OCI-LY7 (cell line): ENCODE results near the gene HSD17B2. TPM values are rescaled to one million over a fixed set of nuclear protein-coding genes. Genes with fewer than 3 reads are reported as not detected.

Source experiments
- BruUV-seq: library from RNA; stranded (reverse); fragments of 400-500 nt; replicated peaks from 2 replicates; lab custom pipeline; 2021; lab: Mats Ljungman, UMichigan
- CTCF ChIA-PET: fragments of 300-600 bp; sonication (Branson Sonifier 250); formaldehyde crosslinking; loops from one replicate; lab custom pipeline; 2022; ENCODE audit warnings: antibody characterized with exemption; ENCODE audit not compliant: unreplicated experiment; lab: Charles Lee
- POLR2A ChIA-PET: fragments of 300-600 bp; sonication (Branson Sonifier 250); formaldehyde crosslinking; loops from one replicate; lab custom pipeline; 2022; ENCODE audit warnings: antibody characterized with exemption; lab: Charles Lee
- DNase-seq: peaks from one replicate; pipeline ENCODE4 v3.0.0-alpha.2; 2015; ENCODE audit warnings: low spot score
- H2AFZ ChIP-seq: fragments of 200-600 bp; sonication (generic), shearing (Covaris generic); 2 replicates; pipeline ENCODE4 v1.6.1; 2014; ENCODE audit warnings: mild to moderate bottlenecking, antibody characterized with exemption, low read length, moderate library complexity
- H3K27ac ChIP-seq: fragments of 200-600 bp; sonication (generic); 2 replicates; pipeline ENCODE4 v1.5.1; 2014; ENCODE audit warnings: mixed run types, low read depth, mild to moderate bottlenecking, moderate library complexity, low read length, inconsistent platforms; ENCODE audit not compliant: poor library complexity, severe bottlenecking
- H3K36me3 ChIP-seq: fragments of 200-600 bp; sonication (generic); 2 replicates; pipeline ENCODE4 v1.6.1; 2014; ENCODE audit warnings: mild to moderate bottlenecking, antibody characterized with exemption, low read length, moderate library complexity, mixed read lengths; ENCODE audit not compliant: insufficient read depth
- H3K4me1 ChIP-seq: fragments of 200-600 bp; sonication (generic); 2 replicates; pipeline ENCODE4 v1.5.1; 2014; ENCODE audit warnings: mild to moderate bottlenecking, low read length; ENCODE audit not compliant: insufficient read depth, poor library complexity, severe bottlenecking
- H3K4me2 ChIP-seq: fragments of 200-600 bp; sonication (generic); 2 replicates; pipeline ENCODE4 v1.6.1; 2014; ENCODE audit warnings: mild to moderate bottlenecking, low read length
- H3K4me3 ChIP-seq: fragments of 200-600 bp; sonication (generic); 2 replicates; pipeline ENCODE4 v1.5.1; 2014; ENCODE audit warnings: mild to moderate bottlenecking, low read depth, low read length; ENCODE audit not compliant: poor library complexity, severe bottlenecking
- H3K79me2 ChIP-seq: fragments of 200-600 bp; sonication (generic); 2 replicates; pipeline ENCODE4 v1.6.1; 2016; ENCODE audit warnings: low read depth, mild to moderate bottlenecking, low read length, moderate library complexity, mixed read lengths; ENCODE audit not compliant: insufficient read depth
- H3K9me2 ChIP-seq: fragments of 200-600 bp; sonication (generic); 2 replicates; pipeline ENCODE4 v1.6.1; 2016; ENCODE audit warnings: mild to moderate bottlenecking, low read length, mixed read lengths; ENCODE audit not compliant: insufficient read depth
- H3K9me3 ChIP-seq: fragments of 200-600 bp; sonication (generic); 2 replicates; pipeline ENCODE4 v1.6.1; 2014; ENCODE audit warnings: mild to moderate bottlenecking, mixed run types, low read length, mixed read lengths
- H4K20me1 ChIP-seq: fragments of 200-600 bp; sonication (generic); 2 replicates; pipeline ENCODE4 v1.6.1; 2014; ENCODE audit warnings: mild to moderate bottlenecking, antibody characterized with exemption, low read length, moderate library complexity, mixed read lengths; ENCODE audit not compliant: insufficient read depth
- CTCF ChIP-seq: fragments of 200-600 bp; sonication (generic); conservative IDR thresholded peaks from 2 replicates; pipeline ENCODE4 v1.5.1; 2014; ENCODE audit warnings: mild to moderate bottlenecking, antibody characterized with exemption, low read length, moderate library complexity, mixed read lengths
- EZH2phosphoT487 ChIP-seq: fragments of 200-600 bp; sonication (generic); IDR thresholded peaks from 2 replicates; pipeline ENCODE4 v1.6.1; 2018; ENCODE audit warnings: low read depth, borderline replicate concordance, mild to moderate bottlenecking, mixed run types, antibody characterized with exemption, low read length, moderate library complexity, mixed read lengths
- intact Hi-C: fragments of 100-400 bp; cut with micrococcal nuclease; formaldehyde crosslinking; loops from one replicate; pipeline ENCODE4 v1.10.0; 2022; ENCODE audit not compliant: unreplicated experiment
- total RNA-seq, 2 experiments: library from RNA; depleted of rRNA in 1 of 2; stranded (reverse); fragments of >200 nt in 1 of 2; shearing (Covaris generic) in 1 of 2; gene quantifications; 2 replicates each; pipeline ENCODE4 v1.2.3, GENCODE V29; 2014 to 2022

Gene HSD17B2
- total RNA-seq, 2 experiments from 2014 or later = not detected

- Histone ChIP-seq H3K4me2 (no peak overlapping the region), H3K79me2 (no peaks in the 10 kb centered on the region), H4K20me1 (no peaks in the 10 kb centered on the region), H3K4me1 (no peaks in the 10 kb centered on the region), H3K9me3 (no peaks in the 10 kb centered on the region), H2AFZ (no peak overlapping the region), H3K27ac (no peak overlapping the region), H3K36me3 (no peaks in the 10 kb centered on the region), H3K9me2 (no peaks in the 10 kb centered on the region), H3K4me3 (no peak overlapping the region)
- POLR2A ChIA-PET = interaction anchor here (0.6 kb wide), 1 partner anchor 426 kb away, joined by 3 read pairs; no protein-coding TSS in a partner anchor
- intact Hi-C loops = no loop called here
- CTCF ChIA-PET = no interaction called here
- TF ChIP-seq CTCF (no peak), EZH2phosphoT487 (no peak)
- no TSS peak for BruUV-seq
- no peak for DNase-seq
These were observed 16.6 kb downstream of the HSD17B2 start for GRCh38 chr16:82051656-82052055.

DNA sequence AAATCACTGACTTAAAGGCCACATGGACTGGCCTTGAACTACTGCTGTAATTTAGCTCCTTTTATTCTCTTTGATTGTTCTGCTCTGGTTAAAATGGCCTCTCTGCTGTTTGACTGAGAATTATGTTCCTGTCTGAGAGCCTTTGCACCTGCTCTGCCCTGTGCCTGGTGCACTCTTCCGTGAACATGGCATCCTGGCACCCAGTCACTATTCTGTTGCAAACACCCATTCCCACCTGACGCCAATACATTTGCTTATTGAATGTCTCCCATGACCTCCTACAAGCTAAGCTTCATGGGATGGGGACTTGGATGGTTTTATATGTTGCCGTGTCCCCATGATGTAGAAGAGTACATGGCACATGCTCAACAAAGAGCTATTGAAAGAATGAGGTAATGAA lies 20.1 kb downstream of the HSD17B2 start:
- no peak for TF ChIP-seq EZH2phosphoT487
- no peak for TF ChIP-seq CTCF
- DNase-seq = no peak
- no peaks in the 10 kb centered on the region for H3K9me2 ChIP-seq
- no peaks in the 10 kb centered on the region for H4K20me1 ChIP-seq
- CTCF ChIA-PET = no interaction called here
- H2AFZ ChIP-seq = no peak overlapping the region
- no peaks in the 10 kb centered on the region for H3K79me2 ChIP-seq
- no peaks in the 10 kb centered on the region for H3K4me1 ChIP-seq
- H3K4me3 ChIP-seq = no peak overlapping the region
- intact Hi-C loops = no loop called here
- POLR2A ChIA-PET = no interaction called here
- BruUV-seq = no TSS peak
- H3K36me3 ChIP-seq = no peaks in the 10 kb centered on the region
- H3K27ac ChIP-seq = no peak overlapping the region
- H3K4me2 ChIP-seq = no peak overlapping the region
- H3K9me3 ChIP-seq = no peaks in the 10 kb centered on the region

DNA sequence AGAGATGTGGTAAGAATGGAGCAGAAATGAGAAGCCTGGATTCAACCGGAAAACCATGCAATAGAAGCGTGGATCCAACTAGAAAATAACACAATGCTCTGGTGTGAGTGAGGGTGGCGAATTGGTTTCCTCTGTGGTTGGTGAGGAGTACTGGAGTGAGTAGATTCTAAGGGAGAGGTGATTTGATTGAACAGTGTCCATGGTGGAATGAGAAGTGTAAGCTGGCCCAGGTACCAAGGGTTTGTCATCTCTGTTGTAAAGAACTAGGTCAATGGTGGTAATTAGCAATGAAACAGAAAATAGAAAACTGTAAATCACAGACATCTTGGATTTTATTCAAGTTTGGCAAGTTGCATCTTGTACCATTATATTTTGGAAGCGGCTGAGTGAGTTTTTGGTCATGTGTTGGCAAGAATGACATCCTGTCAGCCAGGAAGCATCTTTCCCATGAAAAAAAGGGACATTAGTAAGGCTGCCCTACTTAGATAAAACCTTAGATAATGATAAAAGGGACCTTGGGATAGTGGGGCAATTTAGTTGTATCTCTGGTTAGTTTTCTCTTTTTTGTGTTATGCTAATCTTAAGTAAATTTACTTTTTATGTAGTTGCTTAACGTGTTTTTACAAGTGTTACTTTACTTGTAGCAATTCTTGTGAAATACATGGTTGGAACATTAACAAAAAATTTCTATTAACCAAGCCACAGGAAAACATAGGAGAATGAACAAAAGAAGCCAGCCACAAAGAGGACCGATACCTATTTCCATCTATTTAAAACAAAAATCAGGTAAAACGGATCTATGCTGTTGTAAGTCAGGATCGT lies 20.9 kb downstream of the HSD17B2 start:
- Histone ChIP-seq H3K79me2 (no peaks in the 10 kb centered on the region), H3K4me2 (no peak overlapping the region), H3K9me3 (no peaks in the 10 kb centered on the region), H3K4me1 (no peaks in the 10 kb centered on the region), H4K20me1 (no peaks in the 10 kb centered on the region), H3K9me2 (no peaks in the 10 kb centered on the region), H3K4me3 (no peak overlapping the region), H3K36me3 (no peaks in the 10 kb centered on the region), H2AFZ (no peak overlapping the region), H3K27ac (no peak overlapping the region)
- no peak for TF ChIP-seq EZH2phosphoT487
- TF ChIP-seq CTCF = no peak
- ChIA-PET POLR2A (no interaction called here), CTCF (no interaction called here)
- DNase-seq = no peak
- intact Hi-C loops = no loop called here
- no TSS peak for BruUV-seq
